SK-N-SH (cell line): ENCODE data around the gene OR51B2. TPM values are rescaled to one million over a fixed set of nuclear protein-coding genes. Genes with fewer than 3 reads are reported as not detected.

ENCODE experiments used
- CTCF ChIA-PET: fragments of 300-600, 350-600 bp; formaldehyde crosslinking; extraction: SDS; loops from one replicate; lab custom pipeline; 2021; lab: Yijun Ruan, JAX
- POLR2A ChIA-PET: fragments of 350-600 bp; sonication (Branson Sonifier 250); formaldehyde crosslinking; extraction: SDS; loops from one replicate; lab custom pipeline; 2020; ENCODE audit warnings: antibody characterized with exemption, inconsistent platforms; lab: Yijun Ruan, JAX
- DNase-seq: peaks from one replicate; pipeline ENCODE4 v3.0.0; 2012
- H2AFZ ChIP-seq: fragments of 200-600 bp; sonication (generic); 2 replicates; pipeline ENCODE4 v1.8.1; 2016; ENCODE audit warnings: antibody characterized with exemption, mild to moderate bottlenecking, low read depth
- H3F3A ChIP-seq: fragments of 200-600 bp; sonication (generic); replicated peaks from 2 replicates; pipeline ENCODE3; 2016; ENCODE audit warnings: antibody characterized with exemption, mild to moderate bottlenecking; ENCODE audit not compliant: insufficient read depth
- H3K27ac ChIP-seq, 2 experiments: fragments of 200-500 bp in 1 of 2; fragments of 200-600 bp in 1 of 2; sonication (Bioruptor generic) in 1 of 2; sonication (generic), shearing (Covaris generic) in 1 of 2; 2 replicates each; pipeline versions ENCODE4 v1.5.1 to v1.6.1; 2014 to 2016; ENCODE audit warnings: low read depth in 2 of 2, inconsistent platforms in 1 of 2, low read length in 1 of 2, mild to moderate bottlenecking in 1 of 2, mixed read lengths in 1 of 2
- H3K27me3 ChIP-seq: fragments of 200-600 bp; sonication (generic), shearing (Covaris generic); 2 replicates; pipeline ENCODE4 v1.6.1; 2016; ENCODE audit warnings: mixed run types; ENCODE audit not compliant: insufficient read depth
- H3K36me3 ChIP-seq, 2 experiments: fragments of 200-500 bp in 1 of 2; fragments of 200-600 bp in 1 of 2; sonication (Bioruptor generic) in 1 of 2; sonication (generic) in 1 of 2; replicated peaks in 1 of 2; 2 replicates each; pipeline versions ENCODE3 to v1.5.1; 2014 to 2016; ENCODE audit warnings: low read length in 1 of 2, mild to moderate bottlenecking in 1 of 2; ENCODE audit not compliant: insufficient read depth in 2 of 2, control insufficient read depth in 1 of 2
- H3K4me1 ChIP-seq, 2 experiments: fragments of 200-500 bp in 1 of 2; fragments of 200-600 bp in 1 of 2; sonication (Bioruptor generic) in 1 of 2; sonication (generic), shearing (Covaris generic) in 1 of 2; 2 replicates each; pipeline versions ENCODE4 v1.5.1 to v1.6.1; 2014 to 2016; ENCODE audit warnings: low read depth in 1 of 2, low read length in 1 of 2, mixed run types in 1 of 2; ENCODE audit not compliant: insufficient read depth in 2 of 2, control insufficient read depth in 1 of 2
- H3K4me2 ChIP-seq: fragments of 200-600 bp; sonication (generic), shearing (Covaris generic); 2 replicates; pipeline ENCODE4 v1.6.1; 2017; ENCODE audit warnings: mixed run types
- H3K4me3 ChIP-seq, 2 experiments: fragments of 200-500 bp in 1 of 2; fragments of 200-600 bp in 1 of 2; sonication (Bioruptor generic) in 1 of 2; sonication (generic), shearing (Covaris generic) in 1 of 2; 2 replicates each; pipeline versions ENCODE4 v1.5.1 to v1.8.1; 2014 to 2016; ENCODE audit warnings: low read depth in 2 of 2, inconsistent platforms in 1 of 2, low read length in 1 of 2, mild to moderate bottlenecking in 1 of 2, mixed read lengths in 1 of 2, moderate library complexity in 1 of 2
- H3K79me2 ChIP-seq: fragments of 200-600 bp; sonication (generic); 2 replicates; pipeline ENCODE4 v1.8.1; 2017; ENCODE audit warnings: mild to moderate bottlenecking; ENCODE audit not compliant: insufficient read depth
- H3K9ac ChIP-seq: fragments of 200-600 bp; sonication (generic); 2 replicates; pipeline ENCODE4 v1.6.1; 2017; ENCODE audit warnings: mixed run types
- H3K9me2 ChIP-seq: fragments of 200-600 bp; sonication (generic); 2 replicates; pipeline ENCODE4 v1.6.1; 2017; ENCODE audit warnings: mixed run types
- H3K9me3 ChIP-seq: fragments of 200-600 bp; sonication (generic); 2 replicates; pipeline ENCODE4 v1.6.1; 2017; ENCODE audit warnings: mixed run types, mild to moderate bottlenecking, moderate library complexity
- H4K20me1 ChIP-seq: fragments of 200-600 bp; sonication (generic); 2 replicates; pipeline ENCODE4 v1.6.1; 2017; ENCODE audit warnings: mild to moderate bottlenecking, mixed run types; ENCODE audit not compliant: insufficient read depth
- ELF1 ChIP-seq: IDR thresholded peaks from 2 replicates; pipeline ENCODE4 v1.4.0; 2012
- EP300 ChIP-seq, 2 experiments: IDR thresholded peaks; 2 replicates each; pipeline versions ENCODE4 v1.4.0 to v1.6.1; 2012; ENCODE audit warnings: borderline replicate concordance in 1 of 2, low read depth in 1 of 2, low read length in 1 of 2
- FOSL2 ChIP-seq: IDR thresholded peaks from 2 replicates; pipeline ENCODE4 v1.4.0; 2012; ENCODE audit warnings: low read depth, mild to moderate bottlenecking, moderate library complexity, borderline replicate concordance
- FOXJ3 ChIP-seq: sonication (generic); formaldehyde crosslinking; IDR thresholded peaks from 2 replicates; pipeline ENCODE4 v1.5.1; 2020; ENCODE audit warnings: mild to moderate bottlenecking, missing genetic modification reagents
- FOXM1 ChIP-seq: IDR thresholded peaks from 2 replicates; pipeline ENCODE4 v1.4.0; 2012; ENCODE audit warnings: low read depth, mild to moderate bottlenecking
- JUND ChIP-seq: IDR thresholded peaks from 2 replicates; pipeline ENCODE4 v1.4.0; 2012
- MEF2A ChIP-seq: IDR thresholded peaks from 2 replicates; pipeline ENCODE4 v1.4.0; 2012; ENCODE audit warnings: low read depth, borderline replicate concordance
- NFIC ChIP-seq: IDR thresholded peaks from 2 replicates; pipeline ENCODE4 v1.4.0; 2012; ENCODE audit warnings: borderline replicate concordance
- RAD21 ChIP-seq: IDR thresholded peaks from 2 replicates; pipeline ENCODE4 v1.6.1; 2012; ENCODE audit warnings: mild to moderate bottlenecking, low read length
- RCOR1 ChIP-seq: fragments of 150-350 bp; IDR thresholded peaks from 2 replicates; pipeline ENCODE4 v1.6.1; 2017; ENCODE audit warnings: antibody characterized with exemption, low read length
- RXRA ChIP-seq: IDR thresholded peaks from 2 replicates; pipeline ENCODE4 v1.4.0; 2012; ENCODE audit warnings: low read depth, mild to moderate bottlenecking, borderline replicate concordance
- TCF12 ChIP-seq: IDR thresholded peaks from 2 replicates; pipeline ENCODE4 v1.4.0; 2012
- TEAD4 ChIP-seq: IDR thresholded peaks from 2 replicates; pipeline ENCODE4 v1.4.0; 2012; ENCODE audit warnings: mild to moderate bottlenecking, borderline replicate concordance; ENCODE audit not compliant: insufficient read depth
- YY1 ChIP-seq: IDR thresholded peaks from 2 replicates; pipeline ENCODE4 v1.4.0; 2012; ENCODE audit warnings: low read depth, mild to moderate bottlenecking
- WGBS: methylation state at CpG from one replicate; pipeline ENCODE4 v1.1.6; 2017; ENCODE audit warnings: low lambda C conversion rate; 5-methylcytosine and 5-hydroxymethylcytosine counted together
- polyA plus RNA-seq, 3 experiments: library from polyadenylated mRNA; depleted of rRNA; stranded (reverse); fragments of >200 nt; gene quantifications; 2 replicates each; pipeline ENCODE4 v1.2.3, GENCODE V29; 2012
- TF ChIP-seq, protein P1 (sequence below): IDR thresholded peaks from 2 replicates; pipeline ENCODE4; 2012
- TF ChIP-seq, protein P2 (sequence below): IDR thresholded peaks from 2 replicates; pipeline ENCODE4 v1.4.0; 2012; ENCODE audit warnings: low read depth
- TF ChIP-seq, protein P3 (sequence below): fragments of 200-600 bp; sonication (generic); IDR thresholded peaks from 2 replicates; pipeline ENCODE4 v1.6.1; 2017; ENCODE audit warnings: antibody characterized with exemption, mild to moderate bottlenecking, moderate library complexity
- TF ChIP-seq, protein P4 (sequence below): fragments of 150-350 bp; IDR thresholded peaks from 2 replicates; pipeline ENCODE4 v1.6.1; 2016; ENCODE audit warnings: mild to moderate bottlenecking, low read depth, low read length

Gene OR51B2
- polyA plus RNA-seq, 1 of the 3 experiments (the other 2 are of a cell fraction) = not detected

- H4K20me1 ChIP-seq = no peaks in the 10 kb centered on the region
- peaks cover 27% of the 10 kb centered on the region for H3F3A ChIP-seq
- H3K79me2 ChIP-seq = no peaks in the 10 kb centered on the region
- H3K36me3 ChIP-seq = no peaks in the 10 kb centered on the region
- H3K9me3 ChIP-seq = no peaks in the 10 kb centered on the region
- whole genome bisulfite sequencing = 9% methylated on average over 2 of the region's 2 CpGs
- H3K9me2 ChIP-seq = no peaks in the 10 kb centered on the region
- H3K4me2 ChIP-seq = peak overlapping the region; percentile 57; the same call in 1 of the 2 replicates
- no peak for DNase-seq
- TF ChIP-seq TEAD4 = peak; percentile 50; the same call in 1 of the 2 replicates
- peak in 1 of 2 experiments; percentile 50; a peak in 2 of 4 replicates for TF ChIP-seq EP300 (IDR thresholded peaks at IDR 0.05; ENCODE audit: borderline replicate concordance in 1 of 2, low read depth in 1 of 2, low read length in 1 of 2)
- no peak for TF ChIP-seq ELF1
- TF ChIP-seq FOXM1 = no peak
- peak; percentile 87 for TF ChIP-seq NFIC
- TF ChIP-seq, protein P1, sequence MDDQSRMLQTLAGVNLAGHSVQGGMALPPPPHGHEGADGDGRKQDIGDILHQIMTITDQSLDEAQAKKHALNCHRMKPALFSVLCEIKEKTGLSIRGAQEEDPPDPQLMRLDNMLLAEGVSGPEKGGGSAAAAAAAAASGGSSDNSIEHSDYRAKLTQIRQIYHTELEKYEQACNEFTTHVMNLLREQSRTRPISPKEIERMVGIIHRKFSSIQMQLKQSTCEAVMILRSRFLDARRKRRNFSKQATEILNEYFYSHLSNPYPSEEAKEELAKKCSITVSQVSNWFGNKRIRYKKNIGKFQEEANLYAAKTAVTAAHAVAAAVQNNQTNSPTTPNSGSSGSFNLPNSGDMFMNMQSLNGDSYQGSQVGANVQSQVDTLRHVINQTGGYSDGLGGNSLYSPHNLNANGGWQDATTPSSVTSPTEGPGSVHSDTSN = peak; percentile 49; the same call in 1 of the 2 replicates
- TF ChIP-seq JUND = peak; percentile 57
- peak; percentile 78 for TF ChIP-seq RXRA
- peak; percentile 51; the same call in 1 of the 2 replicates for TF ChIP-seq FOSL2
- TF ChIP-seq MEF2A = peak; percentile 87
- no peak for TF ChIP-seq RAD21
- TF ChIP-seq TCF12 = peak; percentile 73
- TF ChIP-seq RCOR1 = no peak
- TF ChIP-seq, protein P2, sequence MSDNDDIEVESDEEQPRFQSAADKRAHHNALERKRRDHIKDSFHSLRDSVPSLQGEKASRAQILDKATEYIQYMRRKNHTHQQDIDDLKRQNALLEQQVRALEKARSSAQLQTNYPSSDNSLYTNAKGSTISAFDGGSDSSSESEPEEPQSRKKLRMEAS = 0 out of 2 replicates have a peak, but pooled peaks have one; percentile 45
- peak; percentile 68; the same call in 1 of the 2 replicates for TF ChIP-seq YY1
- H3K4me3 ChIP-seq = peak overlapping the region in 1 of 2 experiments; percentile 8; a peak in 1 of 4 replicates
- no peak overlapping the region for H2AFZ ChIP-seq
- H3K27me3 ChIP-seq = no peaks in the 10 kb centered on the region
- peak overlapping the region in 1 of 2 experiments; percentile 73; a peak in 2 of 4 replicates for H3K27ac ChIP-seq
- ChIA-PET POLR2A (no interaction called here), CTCF (no interaction called here)
- no peak overlapping the region for H3K9ac ChIP-seq
- peaks cover 0 to 15% of the 10 kb centered on the region in 2 experiments; a peak in 1 of 4 replicates for H3K4me1 ChIP-seq
These were observed 43.5 kb upstream of the OR51B2 start for GRCh38 chr11:5367448-5368074.

GRCh38 chr11:5366856-5367255, 42.8 kb upstream of the OR51B2 start:
- ChIA-PET POLR2A (no interaction called here), CTCF (no interaction called here)
- Histone ChIP-seq H3K27me3 (no peaks in the 10 kb centered on the region), H3K9ac (peak overlapping the region; percentile 55), H4K20me1 (no peaks in the 10 kb centered on the region), H3K4me2 (peak overlapping the region; percentile 49), H3K36me3 (no peaks in the 10 kb centered on the region), H3K9me3 (no peaks in the 10 kb centered on the region), H3K79me2 (no peaks in the 10 kb centered on the region), H3K4me1 (peaks cover 0 to 15% of the 10 kb centered on the region in 2 experiments; a peak in 1 of 4 replicates), H2AFZ (no peak overlapping the region), H3K4me3 (no peak overlapping the region), H3K27ac (peak overlapping the region in 1 of 2 experiments; percentile 73; a peak in 2 of 4 replicates), H3F3A (peaks cover 27% of the 10 kb centered on the region), H3K9me2 (no peaks in the 10 kb centered on the region)
- 0% methylated on average over 1 of the region's 1 CpG for WGBS
- TF ChIP-seq, protein P3, sequence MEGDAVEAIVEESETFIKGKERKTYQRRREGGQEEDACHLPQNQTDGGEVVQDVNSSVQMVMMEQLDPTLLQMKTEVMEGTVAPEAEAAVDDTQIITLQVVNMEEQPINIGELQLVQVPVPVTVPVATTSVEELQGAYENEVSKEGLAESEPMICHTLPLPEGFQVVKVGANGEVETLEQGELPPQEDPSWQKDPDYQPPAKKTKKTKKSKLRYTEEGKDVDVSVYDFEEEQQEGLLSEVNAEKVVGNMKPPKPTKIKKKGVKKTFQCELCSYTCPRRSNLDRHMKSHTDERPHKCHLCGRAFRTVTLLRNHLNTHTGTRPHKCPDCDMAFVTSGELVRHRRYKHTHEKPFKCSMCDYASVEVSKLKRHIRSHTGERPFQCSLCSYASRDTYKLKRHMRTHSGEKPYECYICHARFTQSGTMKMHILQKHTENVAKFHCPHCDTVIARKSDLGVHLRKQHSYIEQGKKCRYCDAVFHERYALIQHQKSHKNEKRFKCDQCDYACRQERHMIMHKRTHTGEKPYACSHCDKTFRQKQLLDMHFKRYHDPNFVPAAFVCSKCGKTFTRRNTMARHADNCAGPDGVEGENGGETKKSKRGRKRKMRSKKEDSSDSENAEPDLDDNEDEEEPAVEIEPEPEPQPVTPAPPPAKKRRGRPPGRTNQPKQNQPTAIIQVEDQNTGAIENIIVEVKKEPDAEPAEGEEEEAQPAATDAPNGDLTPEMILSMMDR = no peak
- TF ChIP-seq, protein P2 = no peak
- TF ChIP-seq FOXJ3 (CRISPR knock-in tag) = no peak
- TF ChIP-seq, protein P1 = no peak
- no peak for TF ChIP-seq YY1
- no peak for TF ChIP-seq RAD21
- TF ChIP-seq MEF2A = no peak
- TF ChIP-seq, protein P4, sequence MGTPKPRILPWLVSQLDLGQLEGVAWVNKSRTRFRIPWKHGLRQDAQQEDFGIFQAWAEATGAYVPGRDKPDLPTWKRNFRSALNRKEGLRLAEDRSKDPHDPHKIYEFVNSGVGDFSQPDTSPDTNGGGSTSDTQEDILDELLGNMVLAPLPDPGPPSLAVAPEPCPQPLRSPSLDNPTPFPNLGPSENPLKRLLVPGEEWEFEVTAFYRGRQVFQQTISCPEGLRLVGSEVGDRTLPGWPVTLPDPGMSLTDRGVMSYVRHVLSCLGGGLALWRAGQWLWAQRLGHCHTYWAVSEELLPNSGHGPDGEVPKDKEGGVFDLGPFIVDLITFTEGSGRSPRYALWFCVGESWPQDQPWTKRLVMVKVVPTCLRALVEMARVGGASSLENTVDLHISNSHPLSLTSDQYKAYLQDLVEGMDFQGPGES = no peak
- no peak for DNase-seq
